Ramos (cell line): ENCODE measurements around the gene CYFIP2.

ENCODE experiments used
- in situ Hi-C: fragments of 300-500 bp; cut with MboI; formaldehyde crosslinking; loops from one replicate; pipeline ENCODE4 v1.14.3; 2022; ENCODE audit warnings: low sequenced_read_pairs; ENCODE audit not compliant: unreplicated experiment

Gene CYFIP2

DNA sequence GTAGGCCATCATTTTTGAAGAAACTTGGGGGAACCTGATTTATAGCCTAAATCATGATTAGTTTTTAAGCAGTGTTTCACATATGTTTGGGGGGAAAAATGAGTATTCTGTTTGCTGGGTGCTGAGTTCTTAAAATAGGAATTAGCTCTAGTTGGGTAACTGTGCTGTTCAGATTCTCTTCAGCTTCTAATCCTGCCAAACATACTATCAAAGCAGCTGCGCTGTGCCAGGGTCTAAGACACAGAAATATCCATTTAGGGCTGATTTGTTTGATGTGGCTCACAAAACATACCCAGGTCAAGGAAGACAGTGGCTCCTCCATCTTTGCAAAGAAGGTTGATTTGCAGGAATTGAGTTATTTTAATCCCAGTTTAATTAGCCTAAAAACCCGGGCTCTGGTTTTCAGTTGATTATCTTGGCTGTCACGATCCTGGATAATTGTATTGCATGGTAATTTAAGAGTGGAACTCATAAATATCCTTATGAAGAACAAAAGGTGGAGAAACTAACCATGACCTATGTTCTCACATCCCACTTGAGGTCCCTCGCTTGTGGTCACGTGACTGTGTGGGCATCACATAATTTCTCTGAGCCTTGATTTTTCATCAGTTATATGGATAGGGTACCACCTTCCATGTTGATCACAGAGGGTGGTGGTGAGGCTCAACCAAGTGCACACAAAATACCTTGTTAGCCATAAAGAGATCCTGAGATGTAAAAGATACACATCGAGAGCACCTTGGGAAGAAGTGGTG, 18.7 kb downstream of the CYFIP2 start:
- in situ Hi-C loops: no loop called here

DNA sequence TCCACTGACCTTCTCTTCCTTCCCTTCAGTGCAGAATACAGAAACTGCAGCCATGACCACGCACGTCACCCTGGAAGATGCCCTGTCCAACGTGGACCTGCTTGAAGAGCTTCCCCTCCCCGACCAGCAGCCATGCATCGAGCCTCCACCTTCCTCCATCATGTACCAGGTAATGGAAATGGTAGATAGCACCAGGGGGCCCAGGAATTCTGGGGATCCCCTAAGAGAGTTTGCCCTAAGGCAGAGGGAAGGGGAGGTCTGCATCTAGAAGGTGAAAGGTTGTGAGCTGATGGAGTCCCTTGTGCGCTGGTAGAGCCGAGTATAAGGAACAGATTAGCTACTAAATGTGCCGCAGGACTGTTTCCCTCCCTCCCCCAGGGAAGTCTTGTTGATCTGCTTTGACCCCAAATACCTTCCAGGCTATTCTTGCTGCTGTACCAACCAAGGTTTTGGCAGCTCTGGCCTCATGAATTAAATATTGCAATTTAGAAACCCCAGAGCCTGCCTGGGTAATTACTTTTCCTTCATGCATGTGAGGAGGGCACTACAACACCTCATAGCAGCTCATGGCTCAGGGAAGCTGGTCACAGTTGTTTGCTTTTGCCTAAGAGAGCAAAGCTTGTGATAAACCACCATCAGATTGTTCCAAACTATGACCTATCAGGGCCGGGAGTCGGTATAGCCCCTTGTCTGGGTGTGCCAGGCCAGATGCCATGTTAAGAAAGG, 19.6 kb downstream of the CYFIP2 start:
- in situ Hi-C loops: no loop called here

DNA sequence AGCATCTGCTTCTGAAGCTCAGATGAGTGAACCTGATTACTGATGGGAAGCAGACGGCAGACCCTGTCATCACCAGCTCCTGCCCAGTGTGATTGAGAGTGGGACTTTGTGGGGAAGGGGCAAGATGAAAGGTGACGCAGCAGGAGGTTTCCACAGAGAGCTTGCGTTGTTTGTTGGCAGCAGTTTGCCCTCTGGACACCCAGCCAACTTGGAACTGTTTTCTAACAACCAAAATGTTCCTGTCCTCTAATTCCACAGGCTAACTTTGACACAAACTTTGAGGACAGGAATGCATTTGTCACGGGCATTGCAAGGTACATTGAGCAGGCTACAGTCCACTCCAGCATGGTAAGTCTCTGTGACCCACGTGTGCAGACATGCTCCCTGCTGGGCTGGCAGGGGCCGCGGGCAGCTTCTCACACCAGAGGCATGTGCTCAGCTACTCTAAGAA, 20.9 kb downstream of the CYFIP2 start:
- in situ Hi-C loops: no loop called here

DNA sequence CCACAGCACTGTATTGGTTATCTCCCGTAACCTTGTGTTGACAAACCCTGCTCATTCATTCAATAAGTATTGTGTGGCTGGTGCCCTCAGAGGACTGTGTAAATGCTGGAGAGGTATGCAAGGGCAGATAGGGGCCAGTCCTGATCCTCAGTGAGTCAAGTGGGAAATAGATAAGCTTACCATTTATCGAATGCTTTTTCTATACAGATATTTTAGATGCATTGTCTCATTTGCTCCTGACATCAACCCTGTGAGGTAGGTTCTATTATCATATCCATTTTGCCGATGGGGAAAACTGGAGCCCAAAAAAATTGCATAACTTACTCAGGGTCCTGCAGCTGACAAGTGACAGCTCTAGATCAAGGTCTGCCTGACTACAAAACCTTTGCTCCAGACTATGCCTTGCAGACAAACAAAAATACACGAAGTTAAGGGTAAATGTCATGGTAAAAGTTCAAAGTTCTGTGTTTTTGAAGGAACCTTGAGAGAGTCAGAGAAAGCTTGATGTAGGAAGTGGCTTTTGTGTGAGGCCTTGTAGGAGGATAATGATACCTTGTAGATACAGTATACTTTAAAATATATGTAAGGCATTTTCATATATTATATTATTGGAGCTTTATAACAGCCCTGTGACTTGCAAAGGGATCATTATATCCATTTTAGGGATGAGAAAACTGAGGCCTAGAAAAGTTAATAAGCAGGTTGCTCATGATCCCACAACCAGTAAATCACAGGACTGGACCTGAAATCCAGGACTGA, 22.7 kb downstream of the CYFIP2 start:
- in situ Hi-C loops: no loop called here

DNA sequence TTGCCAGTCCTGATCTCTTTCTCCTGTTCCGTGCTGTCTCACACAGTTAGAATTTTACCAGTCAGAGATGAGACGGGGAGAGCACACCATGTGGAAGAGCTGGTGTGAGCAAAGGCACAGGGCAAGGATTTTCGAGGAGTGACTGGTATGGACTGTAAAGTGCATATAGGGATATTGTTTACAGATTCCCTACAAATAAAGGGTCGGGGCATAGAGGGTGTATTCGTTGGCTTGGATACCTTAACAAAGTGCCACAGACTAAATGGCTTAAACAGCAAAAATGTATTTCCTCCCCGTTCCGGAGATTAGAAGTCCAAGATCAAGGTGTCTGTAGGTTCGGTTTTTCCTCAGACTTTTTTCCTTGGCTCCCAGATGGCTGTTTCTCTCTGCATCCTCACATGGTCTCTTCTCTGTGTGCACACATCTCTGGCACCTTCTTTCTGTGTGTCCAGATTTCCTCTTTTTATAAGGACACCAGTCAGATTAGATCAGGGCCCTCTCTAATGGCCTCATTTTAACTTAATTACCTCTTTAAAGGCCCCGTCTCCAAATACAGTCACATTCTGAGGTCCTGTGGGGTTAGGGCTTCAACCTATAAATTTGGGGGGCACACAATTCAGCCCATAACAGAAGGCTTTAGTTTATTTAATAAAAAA, 23.4 kb downstream of the CYFIP2 start:
- in situ Hi-C loops: no loop called here

DNA sequence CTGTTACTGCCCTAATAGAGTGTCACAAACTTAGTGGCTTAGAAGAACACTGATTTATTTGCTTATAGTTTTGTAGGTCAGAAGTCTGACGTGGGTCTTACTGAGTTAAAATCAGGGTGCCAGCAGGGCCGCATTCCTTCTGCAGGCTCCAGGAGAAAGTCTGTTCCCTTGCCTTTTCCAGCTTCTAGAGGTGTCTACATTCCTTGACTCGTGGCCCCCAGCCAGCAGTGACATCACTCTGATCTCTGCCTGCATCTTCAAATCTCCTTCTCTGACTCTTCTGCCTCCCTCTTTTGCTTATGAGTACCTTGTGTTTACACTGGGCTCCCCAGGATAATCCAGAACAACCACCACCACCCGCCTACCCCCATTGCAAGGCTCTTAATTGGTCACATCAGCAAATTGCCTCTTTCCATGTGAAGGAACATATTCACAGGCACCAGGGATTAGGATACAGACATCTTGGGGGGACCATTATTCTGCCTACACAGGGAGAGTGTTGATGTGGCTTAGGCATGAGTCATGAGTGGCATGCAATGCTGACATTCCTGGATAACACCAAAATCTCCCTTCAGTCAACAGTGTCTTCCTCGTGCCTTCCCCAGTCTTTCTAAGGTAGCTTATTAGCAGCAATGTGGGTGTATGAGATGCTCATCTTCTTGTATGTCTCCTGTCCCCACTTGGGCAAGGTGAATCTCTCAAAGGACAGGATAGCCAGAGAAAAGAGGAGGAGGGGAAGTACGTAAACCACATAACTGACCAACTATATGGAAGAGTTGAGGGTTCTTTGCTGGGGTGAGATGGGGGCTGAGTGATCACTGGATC, 24.4 kb downstream of the CYFIP2 start:
- in situ Hi-C loops: no loop called here

DNA sequence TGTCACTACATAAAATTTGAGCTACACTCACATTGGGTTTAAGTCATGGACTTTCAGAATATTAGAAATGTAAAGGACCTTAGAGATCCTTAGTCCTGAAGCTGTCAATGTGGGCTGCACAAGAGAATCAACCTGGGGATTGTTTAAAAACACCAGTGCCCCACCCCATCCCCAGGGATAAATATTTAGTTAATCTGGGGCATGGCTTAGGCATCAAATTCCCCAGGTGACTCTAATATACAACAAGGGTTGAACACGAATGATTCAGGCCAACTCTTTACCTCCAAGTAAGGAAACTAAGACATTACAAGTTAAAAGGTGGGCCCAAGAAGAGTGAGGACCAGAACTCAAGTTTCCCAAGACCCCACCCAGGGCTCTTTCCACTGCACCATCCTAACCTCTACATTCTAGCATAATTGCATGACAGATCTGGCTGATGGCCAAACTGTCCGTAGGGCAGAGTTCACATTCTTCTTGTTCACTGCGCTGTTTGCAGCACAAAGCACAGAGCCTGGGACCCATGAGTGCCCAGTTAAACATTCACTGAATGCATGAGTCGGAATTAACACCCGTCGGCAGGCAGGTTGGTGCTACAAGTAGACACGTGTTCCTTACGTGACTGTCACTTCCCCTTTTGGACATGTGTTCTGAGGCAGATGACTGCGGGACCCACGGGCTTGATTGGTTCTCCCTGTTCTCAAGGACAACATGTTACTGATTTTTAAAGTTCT, 25.2 kb downstream of the CYFIP2 start:
- in situ Hi-C loops: no loop called here

DNA sequence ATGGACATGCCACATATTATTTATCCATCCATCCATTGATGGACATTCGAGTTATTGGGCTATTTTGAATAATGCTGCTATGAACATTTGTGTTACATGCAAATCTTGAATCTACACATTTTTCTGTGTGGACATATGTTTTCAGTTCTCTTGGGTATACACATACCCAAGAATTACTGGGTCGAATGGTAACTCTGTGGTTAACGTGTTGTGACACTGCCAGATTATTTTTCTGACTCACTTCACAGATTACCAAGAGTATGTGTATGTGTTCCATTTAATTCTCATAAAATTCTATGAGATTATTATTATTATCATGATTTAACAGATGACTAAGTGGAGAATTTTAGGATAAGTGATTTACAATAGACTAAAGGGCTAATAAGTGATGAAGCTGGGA, 26.7 kb downstream of the CYFIP2 start:
- in situ Hi-C loops: no loop called here

DNA sequence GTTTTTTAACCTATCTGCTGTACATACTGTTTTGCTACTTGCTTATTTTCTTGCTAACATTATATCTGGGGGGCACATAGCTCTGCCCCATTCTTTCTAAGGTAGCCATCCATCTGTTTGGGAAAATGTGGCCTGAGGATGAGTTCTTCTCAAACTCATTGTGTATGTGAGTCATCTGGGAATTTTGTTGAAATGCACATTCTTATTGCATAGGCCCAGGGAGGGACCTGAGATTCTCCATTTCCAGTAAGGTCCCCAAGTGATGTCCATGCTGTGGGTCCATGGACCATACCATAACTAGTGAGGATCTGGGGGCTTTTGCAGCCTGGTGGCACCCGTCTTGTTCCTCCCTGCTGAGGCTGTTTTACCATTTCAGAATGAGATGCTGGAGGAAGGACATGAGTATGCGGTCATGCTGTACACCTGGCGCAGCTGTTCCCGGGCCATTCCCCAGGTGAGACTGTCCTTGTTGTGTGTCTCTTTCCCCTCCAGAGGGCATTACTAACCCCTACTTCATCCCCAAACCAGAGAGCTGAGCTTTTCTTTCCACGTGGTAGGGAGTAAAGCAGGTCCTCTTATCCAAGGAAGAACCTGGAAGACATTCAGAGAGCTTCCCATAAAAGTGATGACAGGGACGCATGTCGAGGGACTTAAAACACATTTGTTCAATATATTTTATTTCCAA, 28.6 kb downstream of the CYFIP2 start:
- in situ Hi-C loops: no loop called here

DNA sequence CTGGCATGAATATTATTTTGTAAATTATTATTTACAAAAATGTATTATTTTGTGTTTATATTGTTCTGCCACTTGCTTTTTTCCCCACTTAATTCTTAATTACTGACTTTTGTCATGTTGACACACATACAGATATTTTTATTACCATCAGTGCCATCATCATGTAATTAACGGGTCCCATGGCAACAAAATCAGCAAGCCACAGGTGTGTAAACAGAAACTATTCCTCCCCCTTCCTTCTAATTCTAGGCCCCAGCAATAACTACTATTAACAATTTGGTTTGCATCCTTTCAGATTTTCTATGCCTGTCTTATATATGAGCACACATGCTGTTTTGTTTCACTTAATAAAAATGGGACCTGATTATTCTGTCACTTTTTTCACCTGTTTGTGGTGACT, 29.3 kb downstream of the CYFIP2 start:
- in situ Hi-C loops: no loop called here

DNA sequence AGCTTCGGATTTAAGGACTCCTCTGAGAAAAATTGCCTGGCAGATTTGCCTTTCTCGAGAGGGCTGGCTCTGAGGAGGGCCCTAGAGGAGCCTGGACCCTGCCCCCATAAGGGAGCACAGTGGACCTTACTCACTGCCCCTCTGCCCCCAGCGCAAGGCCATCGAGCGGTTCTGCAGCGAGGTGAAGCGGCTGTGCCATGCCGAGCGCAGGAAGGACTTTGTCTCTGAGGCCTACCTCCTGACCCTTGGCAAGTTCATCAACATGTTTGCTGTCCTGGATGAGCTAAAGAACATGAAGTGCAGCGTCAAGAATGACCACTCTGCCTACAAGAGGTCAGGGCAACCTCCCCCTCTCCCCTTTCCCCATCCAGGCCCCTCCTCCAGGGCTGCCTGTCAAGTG, 34.6 kb downstream of the CYFIP2 start:
- in situ Hi-C loops: no loop called here

DNA sequence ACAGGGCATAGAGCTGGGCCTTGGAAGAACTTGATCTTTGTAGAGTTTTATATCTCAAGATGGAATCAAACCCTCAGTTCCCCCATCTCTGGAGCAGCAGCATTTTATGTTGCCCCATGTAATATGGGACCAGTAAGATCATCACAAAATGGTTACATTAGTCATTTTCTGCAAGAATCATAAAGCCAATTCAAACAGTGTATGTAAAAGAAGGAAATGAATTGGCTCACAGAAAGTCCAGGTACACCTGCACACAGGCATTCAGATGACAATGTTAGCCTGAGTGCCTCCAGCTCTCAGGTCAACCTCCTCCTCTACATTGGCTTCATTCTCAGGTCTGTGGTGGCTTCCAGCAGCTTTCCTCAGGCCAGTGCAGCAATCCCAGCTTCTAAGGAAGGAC, 35.1 kb downstream of the CYFIP2 start:
- in situ Hi-C loops: no loop called here

DNA sequence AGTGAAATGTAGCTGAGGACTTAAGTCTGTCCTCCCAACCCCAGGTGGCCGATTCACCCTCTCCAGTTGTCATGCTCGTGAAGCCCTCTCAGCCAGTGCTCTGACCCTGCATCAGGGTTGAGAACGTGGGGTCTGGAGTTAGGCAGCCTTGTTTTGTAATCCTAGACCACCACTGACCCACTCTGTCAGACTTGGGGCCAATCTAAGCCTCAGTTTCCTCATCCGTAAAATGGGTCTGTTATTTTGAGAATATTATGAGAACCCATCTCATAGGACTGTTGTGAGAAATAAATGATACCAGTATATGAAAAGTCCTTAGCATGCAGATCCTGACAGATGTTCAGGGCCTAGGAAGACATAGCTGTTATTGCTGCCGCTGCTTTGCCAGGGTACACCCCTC, 37.1 kb downstream of the CYFIP2 start:
- in situ Hi-C loops: no loop called here

DNA sequence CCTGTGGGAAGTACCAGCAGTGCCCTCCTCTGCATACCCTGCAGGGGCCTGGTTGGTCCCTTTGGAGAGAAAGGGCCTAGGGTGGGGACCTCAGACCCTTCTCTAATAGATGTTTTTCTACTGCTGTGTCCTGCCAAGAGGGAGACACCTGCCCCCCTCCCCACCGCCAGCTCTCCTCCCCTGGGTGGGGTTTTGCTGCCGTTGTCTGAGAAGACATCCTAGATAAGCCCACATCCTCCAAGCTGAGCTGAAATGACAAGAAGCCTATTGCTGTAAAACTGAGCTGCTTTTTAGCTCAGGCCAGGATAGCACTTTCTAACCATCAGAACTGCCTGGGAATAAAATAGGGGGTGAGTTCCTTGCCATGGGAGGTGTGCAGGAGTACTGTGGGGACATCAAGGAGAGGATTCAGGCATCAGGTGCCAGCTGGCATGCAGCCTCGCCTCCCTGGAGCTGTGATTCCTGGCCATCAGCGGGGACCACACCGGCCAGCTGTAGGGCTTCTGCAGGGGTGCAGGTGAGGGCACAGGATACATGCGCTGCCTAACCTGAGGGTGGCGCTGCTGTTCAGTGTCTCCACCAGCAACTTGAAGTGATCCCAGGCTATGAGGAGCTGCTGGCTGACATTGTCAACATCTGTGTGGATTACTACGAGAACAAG, 37.9 kb downstream of the CYFIP2 start:
- in situ Hi-C loops: no loop called here

DNA sequence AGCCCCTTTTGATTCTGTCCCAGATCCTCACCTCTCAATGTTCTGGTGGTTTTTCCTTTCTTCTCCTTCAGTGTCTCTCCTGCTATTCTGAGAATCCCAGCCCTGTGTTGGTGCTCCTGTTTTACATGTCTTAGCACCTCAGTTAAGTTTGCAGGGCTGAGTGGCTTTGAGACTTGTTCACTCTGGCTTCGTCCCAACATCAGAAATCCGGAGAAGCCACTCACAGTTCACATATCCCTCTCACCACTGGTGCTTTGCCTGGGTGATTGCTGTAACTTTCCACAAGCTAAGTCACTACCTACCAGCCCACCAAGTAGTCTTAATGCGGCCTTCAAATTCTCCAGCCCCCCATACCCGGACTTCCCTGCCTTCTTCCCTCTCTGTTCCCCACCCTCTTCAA, 40.2 kb downstream of the CYFIP2 start:
- in situ Hi-C loops: no loop called here

DNA sequence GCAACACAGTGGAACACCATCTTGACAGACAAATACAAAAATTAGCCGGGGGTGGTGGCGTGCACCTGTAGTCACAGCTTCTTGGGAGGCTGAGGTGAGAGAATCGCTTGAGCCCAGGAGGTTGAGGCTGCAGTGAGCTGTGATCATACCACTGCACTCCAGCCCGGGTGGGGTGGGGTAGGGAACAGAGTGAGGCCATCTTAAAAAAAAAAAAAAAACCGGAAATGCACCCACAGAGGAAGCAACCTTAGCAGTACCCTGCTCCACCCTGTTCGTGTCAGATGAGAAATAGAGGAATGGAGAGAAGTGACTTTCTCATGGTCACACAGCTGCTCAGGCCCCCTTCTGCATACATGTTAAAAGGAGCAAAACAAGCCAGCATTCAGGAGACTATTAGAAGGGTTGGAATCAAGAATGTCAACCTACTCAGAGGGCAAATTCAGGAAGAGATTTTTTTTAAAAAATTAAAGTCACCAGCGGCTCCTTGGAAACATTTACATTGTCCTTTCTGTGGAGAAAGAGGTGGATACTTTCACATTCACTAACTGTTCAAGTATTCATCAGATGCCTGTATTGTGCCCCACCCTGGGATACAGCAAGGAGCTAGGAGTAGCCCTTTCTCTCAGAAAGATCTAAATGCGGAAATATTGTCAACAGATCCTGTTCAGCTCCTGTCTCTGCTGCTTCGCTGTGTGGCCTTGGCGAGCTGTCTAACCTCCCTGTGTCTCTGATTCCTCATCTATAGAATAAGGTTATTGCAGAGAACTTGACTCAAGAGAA, 41.0 kb downstream of the CYFIP2 start:
- in situ Hi-C loops: no loop called here

DNA sequence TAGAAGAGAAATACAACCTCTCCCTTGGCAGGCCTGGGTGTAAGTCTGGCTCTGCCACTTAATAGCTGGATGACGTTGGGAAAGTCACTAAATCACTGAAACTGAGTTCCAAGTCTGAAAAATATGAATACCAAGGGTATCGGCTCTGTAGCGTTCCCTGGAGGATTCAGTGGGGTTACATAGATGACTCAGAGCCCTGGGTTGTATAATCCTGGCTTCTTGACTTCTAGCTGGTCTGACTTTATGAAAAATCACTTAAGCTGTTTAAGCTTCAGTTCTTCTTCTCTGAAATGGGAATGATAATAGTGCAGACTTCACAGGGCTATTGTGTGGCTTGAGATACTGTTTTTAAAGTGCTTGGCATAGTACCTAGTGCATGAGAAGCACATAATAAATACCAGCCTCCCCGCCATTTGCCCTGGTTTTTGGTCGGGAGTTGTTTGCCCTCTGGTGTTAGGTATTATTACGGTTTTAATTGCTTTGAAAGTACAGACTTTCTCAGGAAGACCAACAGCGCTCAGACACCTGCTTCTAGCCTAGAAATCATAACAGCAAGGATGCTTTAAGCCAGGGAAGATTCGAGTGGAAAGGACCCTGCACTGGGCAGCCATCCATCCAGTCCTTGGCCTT, 43.0 kb downstream of the CYFIP2 start:
- in situ Hi-C loops: no loop called here
